NCI-H2029 (cell line): ENCODE results near the gene S1PR4.
"Not testable (repeated sequence)": the region's sequence is repeated elsewhere in the genome, so short reads cannot be mapped to it uniquely, and the experiment has no call there.

Experiments
- DNase-seq: peaks from one replicate; lab custom pipeline; 2025; lab: John Stamatoyannopoulos, UW

Gene S1PR4

DNA sequence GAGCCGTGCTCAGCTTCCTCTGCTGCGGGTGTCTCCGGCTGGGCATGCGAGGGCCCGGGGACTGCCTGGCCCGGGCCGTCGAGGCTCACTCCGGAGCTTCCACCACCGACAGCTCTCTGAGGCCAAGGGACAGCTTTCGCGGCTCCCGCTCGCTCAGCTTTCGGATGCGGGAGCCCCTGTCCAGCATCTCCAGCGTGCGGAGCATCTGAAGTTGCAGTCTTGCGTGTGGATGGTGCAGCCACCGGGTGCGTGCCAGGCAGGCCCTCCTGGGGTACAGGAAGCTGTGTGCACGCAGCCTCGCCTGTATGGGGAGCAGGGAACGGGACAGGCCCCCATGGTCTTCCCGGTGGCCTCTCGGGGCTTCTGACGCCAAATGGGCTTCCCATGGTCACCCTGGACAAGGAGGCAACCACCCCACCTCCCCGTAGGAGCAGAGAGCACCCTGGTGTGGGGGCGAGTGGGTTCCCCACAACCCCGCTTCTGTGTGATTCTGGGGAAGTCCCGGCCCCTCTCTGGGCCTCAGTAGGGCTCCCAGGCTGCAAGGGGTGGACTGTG, 1.2 kb downstream of the S1PR4 start:
- DNase-seq, result no peak

- no peak for DNase-seq
Measured at GRCh38 chr19:3183721-3184641, 5.4 kb downstream of the S1PR4 start.

- DNase-seq, result peak; percentile 57
Measured at GRCh38 chr19:3184847-3185460, 6.4 kb downstream of the S1PR4 start.

GRCh38 chr19:3185461-3186159, 7.0 kb downstream of the S1PR4 start, which contains the start of gene NCLN:
Gene NCLN (plus strand): TSS chr19:3185930. CDS start chr19:3186031, 101 bp downstream.
- DNase-seq, result peak; percentile 91

DNA sequence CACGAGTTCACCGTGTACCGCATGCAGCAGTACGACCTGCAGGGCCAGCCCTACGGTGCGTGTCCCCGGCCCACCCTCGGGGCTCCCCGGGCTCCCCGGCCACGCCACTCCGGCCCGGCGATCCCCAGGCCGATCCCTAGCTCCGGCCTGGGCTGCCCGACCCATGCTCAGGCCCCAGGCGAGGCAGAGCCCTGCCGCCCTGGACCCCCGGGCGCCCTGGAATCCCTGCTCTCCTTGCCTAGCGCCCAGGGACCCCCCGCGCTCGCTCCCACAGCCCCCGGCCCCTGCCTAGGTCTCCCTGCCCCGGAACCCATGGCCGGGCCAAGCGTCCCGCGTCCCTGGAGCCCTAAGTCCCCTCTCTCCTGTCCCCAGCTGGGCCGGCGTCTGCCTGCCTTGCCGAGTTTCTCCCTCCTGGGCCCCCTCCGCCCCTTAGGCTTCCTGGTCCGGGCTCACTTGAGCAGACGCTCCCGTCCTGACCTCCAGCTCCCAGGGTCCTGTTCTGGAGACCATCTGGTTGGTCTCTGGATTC, 7.7 kb downstream of the S1PR4 start:
- no peak for DNase-seq

- no peak for DNase-seq
Measured at GRCh38 chr19:3186891-3187661, 8.5 kb downstream of the S1PR4 start.

DNA sequence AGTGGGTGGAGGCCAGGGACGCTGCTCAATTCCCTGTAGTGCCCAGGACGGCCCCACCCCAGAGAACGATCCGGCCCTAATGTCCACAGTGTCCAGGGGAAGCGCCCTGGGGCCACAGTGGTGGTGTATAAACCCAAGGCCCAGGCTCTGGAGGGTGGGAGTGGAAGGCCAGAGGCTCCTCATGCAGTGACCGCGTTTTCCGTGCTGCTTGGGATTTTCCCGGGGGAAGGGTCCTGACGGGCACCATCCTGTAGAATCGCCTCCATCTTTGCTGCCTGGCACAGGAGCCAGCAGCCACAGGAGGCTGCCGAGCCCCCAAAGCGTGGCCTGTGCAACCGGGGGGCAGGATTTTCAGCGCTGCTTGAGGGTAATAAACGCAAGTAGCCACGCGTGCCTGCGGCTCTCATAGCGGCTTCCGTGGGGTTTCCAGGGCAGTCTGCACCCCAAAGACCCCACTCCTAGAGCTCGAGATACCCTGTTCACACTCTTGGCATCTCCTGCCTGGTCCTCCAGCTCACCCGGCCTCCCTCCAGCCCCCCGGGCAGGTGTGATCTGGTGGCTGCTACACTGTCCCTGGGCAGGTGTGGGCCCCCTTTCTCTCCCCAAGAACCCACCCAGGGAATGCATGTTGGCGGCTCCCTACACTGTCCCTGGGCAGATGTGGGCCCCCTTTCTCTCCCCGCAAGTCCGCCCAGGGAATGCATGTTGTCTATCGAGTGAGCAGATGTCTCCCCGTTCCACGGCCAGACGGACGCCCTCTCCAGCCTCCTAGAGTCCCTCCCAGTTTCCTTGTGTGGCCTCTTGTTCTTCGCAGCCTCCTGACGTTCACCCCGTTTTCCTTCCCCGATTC, 9.3 kb downstream of the S1PR4 start:
- DNase-seq, result no peak

- no peak for DNase-seq
Measured at GRCh38 chr19:3188627-3189596, 10.3 kb downstream of the S1PR4 start.

- DNase-seq, result no peak
Measured at GRCh38 chr19:3189702-3190469, 11.3 kb downstream of the S1PR4 start.

GRCh38 chr19:3190470-3190770, 11.9 kb downstream of the S1PR4 start:
- no peak for DNase-seq

- DNase-seq, result no peak
Measured at GRCh38 chr19:3190921-3191805, 12.6 kb downstream of the S1PR4 start.

DNA sequence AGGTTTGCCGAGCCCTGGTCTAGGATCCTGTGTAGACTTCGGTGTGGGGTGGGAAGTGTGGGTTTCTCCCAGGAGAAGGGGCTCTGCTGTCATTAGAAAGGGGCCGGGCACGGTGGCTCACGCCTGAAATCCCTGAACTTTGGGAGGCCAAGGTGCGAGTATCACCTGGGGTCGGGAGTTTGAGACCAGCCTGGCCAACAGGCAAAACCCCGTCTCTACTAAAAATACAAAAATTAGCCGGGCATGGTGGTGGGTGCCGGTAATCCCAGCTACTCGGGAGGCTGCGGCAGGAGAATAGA, 13.2 kb downstream of the S1PR4 start:
- not testable (repeated sequence) for DNase-seq

DNA sequence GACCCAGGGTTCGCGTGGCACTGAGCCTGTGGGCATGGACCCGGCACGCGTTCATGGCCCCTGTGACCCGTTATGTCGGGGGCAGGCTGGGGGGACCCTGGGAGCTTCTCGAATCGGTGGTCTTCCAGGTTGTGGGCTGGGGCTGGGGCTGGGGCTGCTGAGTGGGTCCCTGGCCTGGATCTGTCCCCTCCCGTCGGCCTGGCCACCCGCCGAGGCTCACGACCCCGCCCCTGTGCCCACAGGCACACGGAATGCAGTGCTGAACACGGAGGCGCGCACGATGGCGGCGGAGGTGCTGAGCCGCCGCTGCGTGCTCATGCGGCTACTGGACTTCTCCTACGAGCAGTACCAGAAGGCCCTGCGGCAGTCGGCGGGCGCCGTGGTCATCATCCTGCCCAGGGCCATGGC, 13.7 kb downstream of the S1PR4 start:
- DNase-seq, result no peak

DNA sequence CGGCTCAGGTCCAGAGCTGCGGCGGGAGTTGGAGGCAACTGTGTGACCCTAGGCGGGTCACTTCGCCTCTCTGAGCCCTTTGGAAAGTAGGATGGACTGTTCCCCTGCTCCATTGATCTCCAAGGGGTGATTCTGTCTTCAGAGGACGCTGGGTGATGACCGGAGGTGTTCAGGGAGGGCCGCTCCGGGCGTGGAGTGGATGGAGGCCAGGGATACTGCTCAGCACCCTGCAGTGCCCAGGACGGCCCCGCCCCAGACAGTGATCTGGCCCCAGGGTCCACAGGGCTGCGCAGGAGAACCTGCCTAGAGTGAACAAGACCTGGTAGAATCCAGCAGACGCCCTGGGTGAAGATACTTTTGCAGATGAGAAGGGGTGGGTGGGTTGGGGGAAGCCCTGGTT, 14.1 kb downstream of the S1PR4 start:
- DNase-seq, result no peak

- DNase-seq, result no peak
Measured at GRCh38 chr19:3193256-3194105, 14.9 kb downstream of the S1PR4 start.

GRCh38 chr19:3194106-3195087, 15.8 kb downstream of the S1PR4 start:
- DNase-seq, result no peak
